Stimulated activated memory B cell treated with anti-CD40 and anti-IgM and Interleukin-4, amounts not matched to agents 10 μg/mL and 1 μg/mL and 100 μg/mL, for 72 hours (primary cell): Measurements from ENCODE around the gene SCN8A.

Source experiments
- ATAC-seq: fragments of 150-1000 bp; cut with Tn5 transposase; 2 replicates; pipeline ENCODE4 v1.10.0; 2021
- H3K27ac Mint-ChIP-seq: one replicate; pipeline ENCODE4 v1.8.0; 2022; ENCODE audit warnings: mild to moderate bottlenecking, mixed read lengths
- H3K27me3 Mint-ChIP-seq: one replicate; pipeline ENCODE4 v1.8.0; 2022; ENCODE audit warnings: mixed read lengths
- H3K36me3 Mint-ChIP-seq: one replicate; pipeline ENCODE4 v1.8.0; 2022; ENCODE audit warnings: mixed read lengths
- H3K4me1 Mint-ChIP-seq: one replicate; pipeline ENCODE4 v1.8.0; 2022; ENCODE audit warnings: mixed read lengths
- H3K4me3 Mint-ChIP-seq: one replicate; pipeline ENCODE4 v1.8.0; 2022; ENCODE audit warnings: mild to moderate bottlenecking, moderate library complexity, mixed read lengths
- H3K9me3 Mint-ChIP-seq: one replicate; pipeline ENCODE4 v1.8.0; 2022; ENCODE audit warnings: mixed read lengths

The SCN8A gene

DNA sequence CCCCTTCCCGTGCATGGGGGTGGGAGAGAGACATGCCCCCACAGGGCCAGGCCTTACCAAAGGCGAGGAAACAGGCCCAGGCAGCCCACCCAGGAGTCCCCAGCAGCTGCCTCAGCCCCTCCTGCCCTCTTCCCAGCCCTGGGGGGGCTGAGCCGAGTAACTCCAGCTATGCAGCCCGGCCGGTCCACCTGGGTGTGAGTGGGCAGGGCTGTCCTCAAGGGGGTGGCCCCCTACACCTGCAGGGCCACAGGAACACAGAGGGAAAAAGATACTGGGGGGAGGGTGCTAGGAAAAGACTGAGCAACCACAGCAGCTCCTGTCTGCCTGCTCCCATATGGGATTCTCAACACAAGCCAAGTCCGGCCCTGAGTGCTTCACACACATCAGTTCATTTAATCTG, 249.9 kb downstream of the SCN8A start:
- ATAC-seq: no peak
- Mint-ChIP-seq H3K4me3 (no peak overlapping the region), H3K27ac (no peak overlapping the region), H3K27me3 (peaks cover 86% of the 10 kb centered on the region), H3K9me3 (no peaks in the 10 kb centered on the region), H3K4me1 (peaks cover 2% of the 10 kb centered on the region), H3K36me3 (no peaks in the 10 kb centered on the region)

- H3K27me3 Mint-ChIP-seq: peaks cover 94% of the 10 kb centered on the region
These were observed 250.7 kb downstream of the SCN8A start for GRCh38 chr12:51841727-51842126.

DNA sequence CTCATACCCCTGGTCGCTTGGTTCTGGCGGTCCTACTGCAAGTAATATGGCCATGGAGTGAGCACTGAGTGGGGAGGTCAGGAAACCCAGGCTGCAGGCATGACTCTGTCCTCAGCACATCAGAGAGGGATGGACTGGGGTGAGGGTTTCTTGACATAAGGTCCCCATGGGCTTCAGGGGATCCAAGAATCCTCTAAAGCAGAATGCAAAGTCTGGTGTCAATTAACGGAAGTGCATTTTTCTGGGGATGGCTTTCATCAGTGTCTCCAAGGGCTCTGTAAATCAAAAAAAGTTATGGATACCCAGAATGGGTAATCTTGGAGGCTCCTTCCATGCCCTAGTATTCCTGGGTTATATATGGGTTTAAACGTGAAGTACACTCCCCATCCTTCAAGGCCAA, 253.8 kb downstream of the SCN8A start:
- Mint-ChIP-seq H3K4me3 (no peak overlapping the region), H3K9me3 (no peaks in the 10 kb centered on the region), H3K36me3 (no peaks in the 10 kb centered on the region), H3K4me1 (peaks cover 16% of the 10 kb centered on the region), H3K27me3 (peaks cover 76% of the 10 kb centered on the region), H3K27ac (no peak overlapping the region)
- ATAC-seq: no peak

More at GRCh38 chr12:51841727-51842126, 250.7 kb downstream of the SCN8A start:
- Mint-ChIP-seq H3K9me3 (no peaks in the 10 kb centered on the region), H3K4me1 (peaks cover 9% of the 10 kb centered on the region), H3K36me3 (no peaks in the 10 kb centered on the region), H3K27ac (no peak overlapping the region), H3K4me3 (no peak overlapping the region)
- no peak for ATAC-seq

DNA sequence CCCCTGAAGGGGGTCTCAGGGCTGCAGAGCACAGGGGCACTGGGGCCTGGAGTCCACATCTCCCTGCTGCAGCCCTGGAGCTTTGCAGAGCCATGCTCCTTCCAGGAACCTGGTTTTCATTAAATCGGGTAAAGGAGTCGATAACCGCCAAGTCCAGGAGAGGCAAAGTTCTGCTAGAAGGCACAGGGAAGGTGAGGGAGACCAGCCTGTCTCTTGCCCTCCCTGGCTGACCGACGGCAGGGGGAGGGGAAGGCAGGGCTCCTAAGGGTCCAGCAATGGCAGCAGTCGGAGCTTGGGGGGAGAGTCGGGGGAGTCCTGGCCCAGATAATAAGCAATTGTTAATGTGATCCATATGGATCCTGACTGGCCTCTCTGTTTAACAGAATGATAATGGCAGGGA, 254.4 kb downstream of the SCN8A start:
- H3K36me3 Mint-ChIP-seq: no peaks in the 10 kb centered on the region
- peaks cover 76% of the 10 kb centered on the region for H3K27me3 Mint-ChIP-seq
- no peak overlapping the region for H3K4me3 Mint-ChIP-seq
- no peak overlapping the region for H3K27ac Mint-ChIP-seq
- no peaks in the 10 kb centered on the region for H3K9me3 Mint-ChIP-seq
- peaks cover 16% of the 10 kb centered on the region for H3K4me1 Mint-ChIP-seq
- ATAC-seq: no peak

GRCh38 chr12:51846271-51846691, 255.2 kb downstream of the SCN8A start:
- H3K27me3 Mint-ChIP-seq: peaks cover 78% of the 10 kb centered on the region

DNA sequence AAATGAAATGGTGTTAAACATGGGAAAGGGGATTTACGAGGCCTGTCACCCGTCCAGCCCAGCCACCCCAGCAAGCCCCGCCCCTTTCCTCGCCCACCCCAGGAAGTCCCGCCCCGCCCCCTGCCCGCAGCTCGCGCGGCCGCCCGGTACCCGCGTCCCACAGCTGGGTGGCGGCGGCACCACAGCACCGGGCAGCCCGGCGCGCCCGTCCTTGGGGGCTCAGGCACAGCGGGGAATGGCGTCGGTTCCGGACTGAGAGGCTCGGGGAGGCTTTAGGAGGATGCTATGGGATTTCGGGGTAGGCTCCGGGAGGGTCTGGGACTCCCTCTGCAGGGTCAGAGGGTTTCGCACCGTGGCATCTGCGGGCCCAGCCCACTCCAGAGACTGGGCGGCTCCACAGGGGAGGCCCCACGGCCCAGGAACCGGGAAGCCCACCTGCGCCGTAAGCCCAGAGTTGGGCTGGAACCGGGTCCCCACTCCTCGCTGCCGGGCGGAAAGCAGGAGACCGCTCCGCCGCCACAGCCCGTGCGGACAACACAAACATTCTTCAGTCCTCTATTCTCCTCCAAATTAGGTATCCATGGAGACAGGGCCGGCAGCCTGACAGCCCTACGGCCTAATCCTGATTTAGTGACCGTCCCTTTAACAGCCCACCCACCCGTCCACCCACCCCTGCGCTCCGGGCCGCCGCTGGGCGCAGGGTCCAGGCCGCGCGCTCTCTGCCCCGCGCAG, 256.0 kb downstream of the SCN8A start:
- no peak for ATAC-seq
- Mint-ChIP-seq H3K4me1 (peaks cover 30% of the 10 kb centered on the region), H3K27me3 (peaks cover 78% of the 10 kb centered on the region), H3K4me3 (peak overlapping the region; percentile 62), H3K36me3 (no peaks in the 10 kb centered on the region), H3K9me3 (no peaks in the 10 kb centered on the region), H3K27ac (no peak overlapping the region)

More at GRCh38 chr12:51846271-51846691, 255.2 kb downstream of the SCN8A start:
- no peak for ATAC-seq
- Mint-ChIP-seq H3K27ac (no peak overlapping the region), H3K9me3 (no peaks in the 10 kb centered on the region), H3K4me1 (peaks cover 24% of the 10 kb centered on the region), H3K4me3 (peak overlapping the region; percentile 22), H3K36me3 (no peaks in the 10 kb centered on the region)

DNA sequence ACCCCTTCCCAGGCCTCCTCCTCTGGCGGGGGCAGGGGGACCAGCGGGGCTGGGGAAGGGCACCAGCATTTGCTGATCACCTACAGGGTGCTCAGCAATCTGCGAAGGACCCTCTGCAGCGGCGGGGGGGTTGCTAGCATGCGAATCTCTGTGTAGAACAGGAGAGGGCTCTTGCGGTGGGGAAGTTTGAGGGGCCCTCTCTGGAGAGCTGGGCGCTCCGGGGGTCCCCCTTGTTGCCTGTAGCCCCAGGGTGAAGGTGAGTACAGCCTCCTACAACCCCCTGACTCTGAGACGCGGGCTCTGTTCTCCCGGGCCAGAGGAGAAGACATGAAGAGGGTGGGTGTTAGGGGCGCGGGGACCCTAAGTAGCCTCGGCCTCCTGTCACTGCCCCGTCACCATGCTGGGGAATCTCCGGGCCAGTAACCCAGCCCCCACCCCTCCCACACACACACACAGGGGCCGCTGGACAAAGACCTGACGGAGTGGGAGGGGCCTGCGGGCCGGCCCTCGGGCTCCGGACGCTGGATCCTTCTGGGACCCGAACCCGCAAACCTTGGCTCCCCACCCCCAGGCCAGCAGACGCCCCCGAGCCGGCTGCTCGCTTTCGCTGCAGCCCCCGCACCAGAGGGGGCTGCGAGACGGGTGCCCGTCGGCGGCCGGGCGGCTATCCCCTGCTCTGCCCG, 256.8 kb downstream of the SCN8A start:
- peak overlapping the region; percentile 33 for H3K4me3 Mint-ChIP-seq
- no peaks in the 10 kb centered on the region for H3K9me3 Mint-ChIP-seq
- H3K27me3 Mint-ChIP-seq: peaks cover 78% of the 10 kb centered on the region
- ATAC-seq: no peak
- no peak overlapping the region for H3K27ac Mint-ChIP-seq
- H3K4me1 Mint-ChIP-seq: peaks cover 30% of the 10 kb centered on the region
- H3K36me3 Mint-ChIP-seq: no peaks in the 10 kb centered on the region

GRCh38 chr12:51848326-51848727, 257.3 kb downstream of the SCN8A start, which contains the start of gene FIGNL2:
Gene FIGNL2, minus strand, starts transcription at chr12:51848718. Its CDS starts 26,305 bp downstream, at chr12:51822413.
- Mint-ChIP-seq H3K36me3 (no peaks in the 10 kb centered on the region), H3K4me3 (peak within 1 kb of the TSS; percentile 33), H3K27me3 (peaks cover 78% of the 10 kb centered on the region), H3K9me3 (no peaks in the 10 kb centered on the region), H3K27ac (no peak within 1 kb of the TSS), H3K4me1 (peaks cover 30% of the 10 kb centered on the region)
- ATAC-seq: peak; percentile 22

DNA sequence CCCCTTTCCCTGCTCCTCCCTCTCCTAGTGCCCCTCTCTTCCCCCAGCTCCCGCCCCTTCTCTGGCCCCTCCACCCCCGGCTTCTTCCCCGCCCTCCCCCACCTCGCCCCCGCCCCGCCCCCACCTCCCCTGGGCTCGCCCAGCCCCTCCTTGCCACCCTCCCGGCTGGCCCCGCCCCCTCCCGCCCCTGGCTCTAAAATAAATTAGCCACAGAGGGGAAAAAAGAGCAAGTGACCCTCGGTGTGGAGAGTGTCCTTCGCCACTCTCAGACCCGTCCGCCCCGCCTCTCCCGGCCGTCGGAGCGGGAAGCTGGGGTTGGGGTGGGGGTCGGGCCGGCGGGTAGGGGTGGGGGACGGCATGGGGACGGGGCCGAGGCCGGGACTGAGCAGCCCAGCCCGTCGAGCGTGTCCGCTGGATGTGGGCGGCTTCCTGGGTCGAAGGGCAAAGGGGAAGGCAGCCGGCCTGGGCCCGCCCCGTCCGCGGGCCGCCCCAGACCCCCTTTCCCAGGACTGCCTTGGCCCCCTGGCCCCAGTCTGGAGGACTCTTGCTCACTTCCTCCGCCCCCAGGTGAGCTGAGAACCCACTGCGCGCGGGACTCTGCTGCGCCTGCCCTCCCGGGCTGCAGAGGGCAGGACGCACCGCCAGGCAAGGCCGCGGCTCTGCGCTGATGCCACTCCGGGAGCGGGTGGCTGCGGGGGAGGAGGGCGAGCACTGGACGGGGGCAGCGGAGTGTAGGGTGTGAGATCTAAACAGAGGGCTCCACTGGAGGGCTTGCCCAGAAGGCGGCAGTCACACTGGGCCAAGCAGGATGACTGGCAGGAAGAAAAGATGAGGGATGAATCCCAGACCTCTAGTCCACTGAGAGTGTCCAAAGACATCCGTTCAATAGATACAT, 258.1 kb downstream of the SCN8A start:
- Mint-ChIP-seq H3K36me3 (no peaks in the 10 kb centered on the region), H3K4me3 (no peak overlapping the region), H3K27me3 (peaks cover 71% of the 10 kb centered on the region), H3K27ac (no peak overlapping the region), H3K4me1 (peaks cover 30% of the 10 kb centered on the region), H3K9me3 (no peaks in the 10 kb centered on the region)
- no peak for ATAC-seq

DNA sequence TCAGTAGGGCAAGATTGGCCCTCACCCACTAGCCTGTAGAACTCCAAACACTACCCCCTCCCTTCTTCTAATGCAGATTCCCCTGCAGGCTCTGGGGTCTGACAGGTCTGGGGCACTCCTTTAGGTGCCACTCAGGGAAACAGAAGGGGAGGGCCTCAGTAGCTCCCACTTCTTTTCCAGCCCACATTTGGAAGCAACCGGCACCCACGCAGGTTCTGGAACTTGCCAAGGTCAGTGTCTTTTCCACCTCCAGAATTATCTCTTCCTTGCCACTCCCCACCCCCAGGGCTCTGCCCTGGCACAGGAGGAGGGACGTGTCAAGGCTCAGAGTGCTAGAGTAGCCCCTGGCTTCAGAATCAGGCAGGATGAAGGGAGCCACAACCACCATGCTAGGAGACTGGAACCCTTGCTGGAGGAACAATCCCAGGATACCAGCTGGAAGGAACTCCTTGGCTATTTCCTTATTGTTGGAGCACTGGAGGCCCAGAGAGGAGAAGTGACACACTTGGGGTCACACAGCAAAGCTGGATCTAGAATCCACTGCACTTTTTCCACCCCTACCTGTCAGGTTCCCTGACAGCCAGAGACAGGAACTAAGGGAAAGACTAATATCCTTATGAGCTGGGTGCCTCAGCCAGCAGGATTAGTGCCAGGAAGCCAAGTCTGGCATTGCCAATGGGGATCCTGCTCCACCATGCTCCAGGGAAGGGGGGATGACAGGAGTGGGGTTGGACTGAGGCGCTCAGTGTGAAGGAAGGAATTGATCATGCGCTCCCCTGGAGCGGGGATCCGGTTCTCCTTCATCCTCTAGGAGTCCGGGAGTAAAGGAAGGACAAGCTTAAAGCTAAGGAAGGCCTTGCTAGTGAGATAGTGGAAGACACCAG, 259.3 kb downstream of the SCN8A start:
- peaks cover 59% of the 10 kb centered on the region for H3K27me3 Mint-ChIP-seq
- H3K36me3 Mint-ChIP-seq: no peaks in the 10 kb centered on the region
- H3K4me3 Mint-ChIP-seq: no peak overlapping the region
- no peaks in the 10 kb centered on the region for H3K9me3 Mint-ChIP-seq
- H3K4me1 Mint-ChIP-seq: peaks cover 30% of the 10 kb centered on the region
- no peak overlapping the region for H3K27ac Mint-ChIP-seq
- no peak for ATAC-seq

GRCh38 chr12:51850965-51851299, 259.9 kb downstream of the SCN8A start:
- H3K36me3 Mint-ChIP-seq: no peaks in the 10 kb centered on the region
- peaks cover 28% of the 10 kb centered on the region for H3K4me1 Mint-ChIP-seq
- H3K9me3 Mint-ChIP-seq: no peaks in the 10 kb centered on the region
- no peak overlapping the region for H3K4me3 Mint-ChIP-seq
- no peak overlapping the region for H3K27ac Mint-ChIP-seq
- no peak for ATAC-seq
- H3K27me3 Mint-ChIP-seq: peaks cover 57% of the 10 kb centered on the region

GRCh38 chr12:51851413-51852124, 260.5 kb downstream of the SCN8A start:
- Mint-ChIP-seq H3K4me3 (no peak overlapping the region), H3K36me3 (no peaks in the 10 kb centered on the region), H3K27ac (no peak overlapping the region), H3K27me3 (peaks cover 57% of the 10 kb centered on the region), H3K9me3 (no peaks in the 10 kb centered on the region), H3K4me1 (peaks cover 22% of the 10 kb centered on the region)
- ATAC-seq: no peak

- ATAC-seq: no peak
- Mint-ChIP-seq H3K36me3 (no peaks in the 10 kb centered on the region), H3K4me1 (peaks cover 17% of the 10 kb centered on the region), H3K27ac (no peak overlapping the region), H3K4me3 (no peak overlapping the region), H3K9me3 (no peaks in the 10 kb centered on the region), H3K27me3 (peaks cover 64% of the 10 kb centered on the region)
These were observed 261.5 kb downstream of the SCN8A start for GRCh38 chr12:51852404-51853137.
